Measurements from ENCODE around the gene ALDH3A1. TPM values are rescaled to one million over a fixed set of nuclear protein-coding genes. Genes with fewer than 3 reads are reported as not detected.

Gene ALDH3A1
- total RNA-seq, 2 donors from 2014 or later = 0.42 to 0.44 TPM

GRCh38 chr17:19770985-19771735 is 23.1 kb upstream of the ALDH3A1 start:
- Mint-ChIP-seq H3K27me3 (ENCODE audit: insufficient read depth) (no peaks in the 10 kb centered on the region), H3K9me3 (no peaks in the 10 kb centered on the region), H3K27ac (no peak overlapping the region), H3K4me1 (peaks cover 5% of the 10 kb centered on the region), H3K4me3 (no peak overlapping the region), H3K36me3 (ENCODE audit: low read depth) (peaks cover 13% of the 10 kb centered on the region)
- Histone ChIP-seq H3K27me3 (ENCODE audit: control insufficient read depth, insufficient read depth, low read length, poor library complexity, severe bottlenecking) (no peaks in the 10 kb centered on the region), H3K9ac (ENCODE audit: extremely low read depth, low read length, poor library complexity, severe bottlenecking) (no peak overlapping the region), H3K4me1 (ENCODE audit: control insufficient read depth, insufficient read depth, low read length) (no peaks in the 10 kb centered on the region), H3K27ac (ENCODE audit: low read depth, low read length) (no peak overlapping the region), H3K9me3 (ENCODE audit: control insufficient read depth, low read length) (no peaks in the 10 kb centered on the region), H3K36me3 (ENCODE audit: control insufficient read depth, insufficient read depth, low read length) (peaks cover 13% of the 10 kb centered on the region), H3K4me3 (ENCODE audit: low read length) (no peak overlapping the region)
- TF ChIP-seq, protein P1, sequence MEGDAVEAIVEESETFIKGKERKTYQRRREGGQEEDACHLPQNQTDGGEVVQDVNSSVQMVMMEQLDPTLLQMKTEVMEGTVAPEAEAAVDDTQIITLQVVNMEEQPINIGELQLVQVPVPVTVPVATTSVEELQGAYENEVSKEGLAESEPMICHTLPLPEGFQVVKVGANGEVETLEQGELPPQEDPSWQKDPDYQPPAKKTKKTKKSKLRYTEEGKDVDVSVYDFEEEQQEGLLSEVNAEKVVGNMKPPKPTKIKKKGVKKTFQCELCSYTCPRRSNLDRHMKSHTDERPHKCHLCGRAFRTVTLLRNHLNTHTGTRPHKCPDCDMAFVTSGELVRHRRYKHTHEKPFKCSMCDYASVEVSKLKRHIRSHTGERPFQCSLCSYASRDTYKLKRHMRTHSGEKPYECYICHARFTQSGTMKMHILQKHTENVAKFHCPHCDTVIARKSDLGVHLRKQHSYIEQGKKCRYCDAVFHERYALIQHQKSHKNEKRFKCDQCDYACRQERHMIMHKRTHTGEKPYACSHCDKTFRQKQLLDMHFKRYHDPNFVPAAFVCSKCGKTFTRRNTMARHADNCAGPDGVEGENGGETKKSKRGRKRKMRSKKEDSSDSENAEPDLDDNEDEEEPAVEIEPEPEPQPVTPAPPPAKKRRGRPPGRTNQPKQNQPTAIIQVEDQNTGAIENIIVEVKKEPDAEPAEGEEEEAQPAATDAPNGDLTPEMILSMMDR (conservative IDR thresholded peaks at IDR 0.05) = no peak
- whole genome bisulfite sequencing, 2 experiments (ENCODE audit: insufficient coverage in 1 of 2, insufficient read length in 1 of 2) = 79 to 87% methylated on average over 2 to 6 of the region's 6 CpGs
- DNase-seq = no peak

DNA sequence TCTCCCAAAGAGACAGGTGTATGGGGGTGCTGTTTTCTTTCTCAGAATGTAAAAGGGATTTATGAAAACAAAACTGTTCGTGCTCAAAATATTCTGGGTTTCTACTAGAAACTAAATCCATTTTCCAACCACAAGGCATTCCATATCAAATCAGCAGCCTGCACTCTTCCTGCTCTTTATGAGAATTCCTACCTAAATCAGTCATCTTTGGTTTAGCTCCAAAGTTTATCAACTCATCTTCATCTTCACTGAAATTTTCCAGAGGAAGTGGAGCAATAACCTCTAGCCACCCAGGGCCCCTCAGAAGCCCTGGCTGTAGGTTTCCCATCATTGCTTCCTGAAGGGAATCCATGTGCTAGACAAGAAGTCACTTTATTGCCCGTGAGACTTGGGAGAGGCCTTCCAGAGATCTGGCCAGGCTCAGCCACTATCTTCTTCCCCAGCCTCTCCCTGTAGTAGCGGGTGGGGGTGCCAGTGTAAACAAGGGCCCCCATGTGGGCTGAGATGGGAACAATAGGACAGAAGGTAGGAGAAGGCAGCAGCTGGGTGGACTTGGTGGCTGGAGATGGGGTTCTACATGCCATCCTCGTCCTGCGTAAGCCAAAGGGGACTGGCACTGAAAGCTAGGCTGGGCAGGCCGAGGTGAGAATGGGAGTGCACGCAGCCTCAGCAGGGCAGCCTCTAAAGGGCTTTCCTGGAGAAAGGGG is 22.0 kb upstream of the ALDH3A1 start:
- no peaks in the 10 kb centered on the region for H3K27me3 Mint-ChIP-seq (ENCODE audit: insufficient read depth)
- no peaks in the 10 kb centered on the region for H3K9me3 ChIP-seq (ENCODE audit: control insufficient read depth, low read length)
- H3K4me3 Mint-ChIP-seq = no peak overlapping the region
- H3K4me1 Mint-ChIP-seq = peaks cover 5% of the 10 kb centered on the region
- peaks cover 3% of the 10 kb centered on the region for H3K36me3 ChIP-seq (ENCODE audit: control insufficient read depth, insufficient read depth, low read length)
- H3K27me3 ChIP-seq (ENCODE audit: control insufficient read depth, insufficient read depth, low read length, poor library complexity, severe bottlenecking) = no peaks in the 10 kb centered on the region
- H3K9ac ChIP-seq (ENCODE audit: extremely low read depth, low read length, poor library complexity, severe bottlenecking) = no peak overlapping the region
- no peak overlapping the region for H3K4me3 ChIP-seq (ENCODE audit: low read length)
- peaks cover 4% of the 10 kb centered on the region for H3K36me3 Mint-ChIP-seq (ENCODE audit: low read depth)
- DNase-seq = no peak
- TF ChIP-seq, protein P1 (conservative IDR thresholded peaks at IDR 0.05) = no peak
- no peak overlapping the region for H3K27ac Mint-ChIP-seq
- H3K4me1 ChIP-seq (ENCODE audit: control insufficient read depth, insufficient read depth, low read length) = no peaks in the 10 kb centered on the region
- H3K27ac ChIP-seq (ENCODE audit: low read depth, low read length) = no peak overlapping the region
- H3K9me3 Mint-ChIP-seq = no peaks in the 10 kb centered on the region
- WGBS, 2 experiments (ENCODE audit: insufficient coverage in 1 of 2, insufficient read length in 1 of 2) = 89 to 90% methylated on average over 4 to 6 of the region's 7 CpGs

- Histone ChIP-seq H3K9ac (ENCODE audit: extremely low read depth, low read length, poor library complexity, severe bottlenecking) (no peak overlapping the region), H3K4me3 (ENCODE audit: low read length) (no peak overlapping the region), H3K9me3 (ENCODE audit: control insufficient read depth, low read length) (no peaks in the 10 kb centered on the region), H3K4me1 (ENCODE audit: control insufficient read depth, insufficient read depth, low read length) (no peaks in the 10 kb centered on the region), H3K27me3 (ENCODE audit: control insufficient read depth, insufficient read depth, low read length, poor library complexity, severe bottlenecking) (no peaks in the 10 kb centered on the region), H3K36me3 (ENCODE audit: control insufficient read depth, insufficient read depth, low read length) (no peaks in the 10 kb centered on the region), H3K27ac (ENCODE audit: low read depth, low read length) (no peak overlapping the region)
- Mint-ChIP-seq H3K4me3 (no peak overlapping the region), H3K9me3 (no peaks in the 10 kb centered on the region), H3K27me3 (ENCODE audit: insufficient read depth) (peaks cover 1% of the 10 kb centered on the region), H3K27ac (no peak overlapping the region), H3K36me3 (ENCODE audit: low read depth) (peaks cover 3% of the 10 kb centered on the region), H3K4me1 (peaks cover 5% of the 10 kb centered on the region)
- no peak for DNase-seq
- TF ChIP-seq, protein P1 (conservative IDR thresholded peaks at IDR 0.05) = no peak
- WGBS, 2 experiments (ENCODE audit: insufficient coverage in 1 of 2, insufficient read length in 1 of 2) = 80 to 84% methylated on average over 6 to 10 of the region's 10 CpGs
Measured at GRCh38 chr17:19768046-19768782, 20.1 kb upstream of the ALDH3A1 start.
